ENCODE measurements around the gene MSI2.

MSI2 gene

DNA sequence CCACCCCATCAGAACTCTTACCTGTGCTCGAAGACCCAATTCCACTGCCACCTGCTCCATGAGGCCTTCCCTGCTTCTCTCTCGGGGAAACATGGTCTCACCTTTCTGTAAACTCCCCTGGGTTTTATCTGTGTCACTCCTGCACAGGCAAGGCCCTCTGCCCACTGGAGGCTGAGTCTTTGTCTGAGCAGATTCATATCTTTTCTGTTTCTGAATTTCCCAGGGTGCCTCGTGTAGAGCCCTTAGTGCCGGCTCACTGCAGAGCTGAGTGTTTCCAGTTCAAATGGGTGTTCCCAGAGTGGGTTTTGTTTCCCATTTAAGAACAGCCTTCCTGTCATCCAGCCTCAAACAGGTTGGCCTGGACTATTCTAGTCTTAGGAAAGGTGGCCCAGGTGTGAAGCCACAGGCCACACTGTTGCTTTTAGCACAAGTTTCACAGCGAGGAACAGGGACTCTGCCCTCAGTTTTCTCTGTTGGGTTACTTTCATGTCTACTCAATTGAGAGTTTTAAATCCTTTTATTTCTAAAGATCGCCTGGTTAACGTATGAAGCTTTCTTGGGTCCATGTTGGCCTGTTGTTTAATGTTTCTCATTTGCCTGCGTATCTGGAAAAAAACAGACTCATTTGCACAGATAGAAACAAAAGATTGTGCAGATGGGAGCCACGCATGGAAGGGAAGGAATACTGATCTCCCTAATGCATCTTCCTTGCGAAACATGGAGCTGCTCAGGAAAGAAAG, 228.7 kb downstream of the MSI2 start:
- no peak overlapping the region for H3K27ac ChIP-seq
- TF ChIP-seq, protein P1, sequence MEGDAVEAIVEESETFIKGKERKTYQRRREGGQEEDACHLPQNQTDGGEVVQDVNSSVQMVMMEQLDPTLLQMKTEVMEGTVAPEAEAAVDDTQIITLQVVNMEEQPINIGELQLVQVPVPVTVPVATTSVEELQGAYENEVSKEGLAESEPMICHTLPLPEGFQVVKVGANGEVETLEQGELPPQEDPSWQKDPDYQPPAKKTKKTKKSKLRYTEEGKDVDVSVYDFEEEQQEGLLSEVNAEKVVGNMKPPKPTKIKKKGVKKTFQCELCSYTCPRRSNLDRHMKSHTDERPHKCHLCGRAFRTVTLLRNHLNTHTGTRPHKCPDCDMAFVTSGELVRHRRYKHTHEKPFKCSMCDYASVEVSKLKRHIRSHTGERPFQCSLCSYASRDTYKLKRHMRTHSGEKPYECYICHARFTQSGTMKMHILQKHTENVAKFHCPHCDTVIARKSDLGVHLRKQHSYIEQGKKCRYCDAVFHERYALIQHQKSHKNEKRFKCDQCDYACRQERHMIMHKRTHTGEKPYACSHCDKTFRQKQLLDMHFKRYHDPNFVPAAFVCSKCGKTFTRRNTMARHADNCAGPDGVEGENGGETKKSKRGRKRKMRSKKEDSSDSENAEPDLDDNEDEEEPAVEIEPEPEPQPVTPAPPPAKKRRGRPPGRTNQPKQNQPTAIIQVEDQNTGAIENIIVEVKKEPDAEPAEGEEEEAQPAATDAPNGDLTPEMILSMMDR (conservative IDR thresholded peaks at IDR 0.05): no peak

DNA sequence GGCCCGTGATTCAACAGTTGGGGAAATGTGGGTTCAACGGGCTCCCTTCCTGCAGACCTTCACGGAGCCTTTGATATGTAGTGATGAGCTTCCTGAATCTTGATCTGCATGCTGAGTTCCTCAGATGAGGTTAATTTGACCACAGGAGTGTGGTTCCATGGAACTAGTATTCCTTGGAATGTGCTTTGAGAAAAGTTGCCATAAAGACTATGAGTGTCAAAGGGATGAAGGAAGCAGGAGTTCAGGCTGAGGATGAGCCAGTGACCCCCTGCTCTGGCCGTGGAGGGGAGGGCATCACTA, 229.2 kb downstream of the MSI2 start:
- no peak overlapping the region for H3K27ac ChIP-seq
- TF ChIP-seq, protein P1 (conservative IDR thresholded peaks at IDR 0.05): no peak

DNA sequence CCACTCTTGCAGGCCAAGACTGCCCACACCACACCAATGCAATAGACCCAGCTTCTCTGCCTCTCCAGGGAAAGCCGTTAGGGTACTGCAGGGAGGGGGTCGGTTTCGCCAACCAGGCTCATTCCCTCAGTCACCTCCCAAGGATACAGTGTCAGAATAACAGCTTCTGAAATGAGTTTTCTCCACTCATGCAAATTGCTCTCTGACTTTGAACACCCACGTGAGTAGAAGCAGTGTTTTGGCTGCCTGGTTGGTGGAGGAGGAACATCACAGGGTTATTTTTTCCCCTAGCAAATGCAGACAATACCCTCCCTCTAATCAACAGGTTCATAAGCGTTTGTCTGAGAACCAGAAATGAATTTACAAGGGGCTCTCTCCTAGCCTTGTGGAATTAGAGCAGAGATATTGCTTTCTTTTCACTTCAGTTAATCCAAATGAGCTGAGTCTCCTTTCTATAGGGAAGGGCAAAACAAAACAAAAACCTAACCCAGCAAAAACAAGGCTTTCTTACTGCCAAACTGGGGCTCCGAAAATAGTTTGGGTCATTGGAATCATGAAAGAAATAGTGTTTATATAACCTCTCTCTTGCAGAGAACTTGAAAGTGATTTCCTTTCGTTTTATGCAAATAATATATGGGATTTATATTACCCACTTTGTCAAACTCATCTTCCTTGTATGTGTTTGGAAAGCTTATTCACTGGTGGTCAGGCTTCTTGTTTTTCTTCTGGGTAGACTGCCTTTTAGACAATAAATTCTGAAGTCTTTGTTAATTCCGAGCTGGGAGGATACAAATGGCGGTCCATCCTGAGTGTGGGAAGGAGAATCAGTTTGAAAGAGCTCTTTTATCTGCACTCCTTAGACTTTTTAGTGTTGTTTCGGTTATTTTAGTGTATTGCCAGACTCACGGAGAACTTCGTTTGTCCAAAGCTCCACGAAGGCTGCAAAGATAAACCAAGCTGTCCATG, 229.9 kb downstream of the MSI2 start:
- TF ChIP-seq, protein P1 (conservative IDR thresholded peaks at IDR 0.05): no peak
- no peak overlapping the region for H3K27ac ChIP-seq

DNA sequence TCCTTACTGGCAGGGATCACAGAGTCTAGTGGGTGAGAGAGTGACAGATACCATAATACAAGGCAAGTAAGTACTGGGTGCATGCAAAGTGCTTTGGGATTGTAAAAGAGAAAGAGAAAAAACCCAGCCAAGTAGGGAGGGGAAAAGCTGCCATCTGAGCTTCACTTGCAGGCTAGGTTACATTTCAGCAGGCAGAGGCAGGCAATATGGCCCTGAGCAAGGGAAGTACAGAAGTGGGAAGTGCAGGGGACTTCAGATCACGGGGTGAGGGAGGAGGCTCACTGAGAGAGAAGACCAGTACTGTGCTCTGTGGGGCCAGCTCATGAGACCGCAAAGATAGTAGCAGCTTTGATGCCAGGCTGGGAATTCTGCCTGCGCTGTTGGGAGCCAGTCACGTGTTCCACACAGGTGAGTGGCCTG, 230.6 kb downstream of the MSI2 start:
- H3K27ac ChIP-seq: no peak overlapping the region
- TF ChIP-seq, protein P1 (conservative IDR thresholded peaks at IDR 0.05): no peak

DNA sequence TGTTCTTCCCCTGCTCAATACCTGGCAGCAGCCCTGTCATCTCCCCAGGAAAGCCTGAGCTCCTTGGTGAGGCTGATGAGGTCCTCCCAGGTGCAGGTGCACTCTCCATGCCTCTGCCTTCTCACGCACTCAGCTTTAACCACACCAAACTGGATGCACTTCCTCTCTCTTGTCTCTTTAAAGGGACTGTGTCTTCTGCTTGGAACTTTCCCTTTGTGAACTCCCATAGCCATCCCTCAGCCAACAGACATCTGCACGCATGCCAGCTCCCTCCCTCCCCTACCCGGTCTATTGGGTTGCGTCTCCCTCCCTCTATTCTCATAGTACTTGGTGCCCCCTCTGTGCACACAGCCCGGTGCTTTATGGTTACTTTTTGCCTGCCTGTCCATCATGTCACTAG, 231.2 kb downstream of the MSI2 start:
- H3K27ac ChIP-seq: no peak overlapping the region

DNA sequence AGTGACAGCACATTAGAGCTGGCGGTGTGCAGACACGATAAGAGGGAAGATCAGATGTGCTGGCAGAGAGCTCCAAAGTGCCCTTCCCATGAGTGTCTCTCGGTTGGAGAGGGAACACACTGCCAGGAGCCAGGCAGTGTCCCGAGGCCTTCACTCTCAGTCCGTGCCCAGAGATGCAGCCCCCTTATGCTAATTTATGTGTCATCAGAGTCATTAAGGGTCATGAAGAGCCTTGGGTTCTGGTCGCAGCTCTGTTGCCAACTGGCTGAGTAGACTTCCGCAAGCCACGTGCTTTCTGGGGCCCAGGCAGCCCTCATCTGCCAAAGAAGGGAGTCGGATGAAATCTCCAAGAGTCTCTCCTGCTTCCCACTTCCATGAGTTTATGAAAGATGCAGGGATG, 232.5 kb downstream of the MSI2 start:
- H3K27ac ChIP-seq: no peak overlapping the region

More for the DNA sequence above, 231.2 kb downstream of the MSI2 start:
- TF ChIP-seq, protein P1 (conservative IDR thresholded peaks at IDR 0.05): no peak

DNA sequence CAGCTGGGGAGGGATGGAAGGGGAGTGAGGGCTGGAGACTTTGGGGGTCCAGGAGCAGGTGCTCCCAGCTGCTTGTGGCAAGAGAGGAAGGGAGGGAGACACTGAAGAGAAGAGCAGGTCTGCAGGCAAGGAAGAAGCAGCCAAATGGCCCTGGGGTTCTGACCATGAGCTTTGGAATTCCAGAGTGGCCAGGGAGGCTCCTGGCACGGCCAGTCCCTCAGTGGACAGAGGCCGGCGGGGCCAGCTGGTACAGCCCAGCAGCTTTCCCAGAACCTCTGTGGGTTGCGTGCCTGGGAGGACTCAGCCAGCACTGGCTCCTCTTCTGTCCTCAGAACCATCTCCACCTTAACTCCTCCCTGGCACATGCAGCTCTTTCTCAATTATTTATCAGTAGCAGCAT, 233.0 kb downstream of the MSI2 start:
- no peak overlapping the region for H3K27ac ChIP-seq
- TF ChIP-seq, protein P1 (conservative IDR thresholded peaks at IDR 0.05): no peak

More for the DNA sequence above, 232.5 kb downstream of the MSI2 start:
- TF ChIP-seq, protein P1 (conservative IDR thresholded peaks at IDR 0.05): no peak

Measured in VCaP (cell line).